ENCODE data around the gene SGMS2.

DNA sequence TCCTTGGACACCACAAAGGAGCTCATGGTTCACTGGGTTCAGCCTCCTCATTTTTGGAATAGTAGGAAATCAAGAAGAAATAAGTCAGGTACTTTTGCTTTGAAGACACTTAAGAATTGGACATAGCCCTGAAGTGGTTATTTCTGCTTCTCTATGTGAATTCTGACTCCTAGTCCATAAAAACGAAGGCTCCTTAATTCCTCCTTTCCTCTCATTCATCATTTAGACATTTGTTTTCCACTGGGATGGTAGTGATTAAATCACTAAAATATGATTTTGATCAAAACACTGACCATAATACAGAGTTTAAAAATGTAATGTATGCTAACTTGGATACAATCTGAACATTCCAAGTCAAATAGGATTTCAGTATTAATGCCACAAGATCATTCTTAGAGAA, 71.9 kb downstream of the SGMS2 start:
- TF ChIP-seq POLR2A (IDR thresholded peaks at IDR 0.05; ENCODE audit: low read depth, low read length): no peak
- no peak for TF ChIP-seq POLR2AphosphoS5 (IDR thresholded peaks at IDR 0.05; ENCODE audit: low read depth, low read length)

All from GM12892 (cell line).